ENCODE data around the gene MTHFSD.

- TF ChIP-seq SMC3 (IDR thresholded peaks at IDR 0.05; ENCODE audit: borderline replicate concordance, low read length), result no peak
- TF ChIP-seq TCF7 (IDR thresholded peaks at IDR 0.05; ENCODE audit: borderline replicate concordance), result no peak
- TF ChIP-seq EP300 (IDR thresholded peaks at IDR 0.05; ENCODE audit: borderline replicate concordance in 1 of 2, control insufficient read depth in 1 of 2, low read depth in 2 of 2, low read length in 2 of 2), result no peak
- TF ChIP-seq, protein P1, sequence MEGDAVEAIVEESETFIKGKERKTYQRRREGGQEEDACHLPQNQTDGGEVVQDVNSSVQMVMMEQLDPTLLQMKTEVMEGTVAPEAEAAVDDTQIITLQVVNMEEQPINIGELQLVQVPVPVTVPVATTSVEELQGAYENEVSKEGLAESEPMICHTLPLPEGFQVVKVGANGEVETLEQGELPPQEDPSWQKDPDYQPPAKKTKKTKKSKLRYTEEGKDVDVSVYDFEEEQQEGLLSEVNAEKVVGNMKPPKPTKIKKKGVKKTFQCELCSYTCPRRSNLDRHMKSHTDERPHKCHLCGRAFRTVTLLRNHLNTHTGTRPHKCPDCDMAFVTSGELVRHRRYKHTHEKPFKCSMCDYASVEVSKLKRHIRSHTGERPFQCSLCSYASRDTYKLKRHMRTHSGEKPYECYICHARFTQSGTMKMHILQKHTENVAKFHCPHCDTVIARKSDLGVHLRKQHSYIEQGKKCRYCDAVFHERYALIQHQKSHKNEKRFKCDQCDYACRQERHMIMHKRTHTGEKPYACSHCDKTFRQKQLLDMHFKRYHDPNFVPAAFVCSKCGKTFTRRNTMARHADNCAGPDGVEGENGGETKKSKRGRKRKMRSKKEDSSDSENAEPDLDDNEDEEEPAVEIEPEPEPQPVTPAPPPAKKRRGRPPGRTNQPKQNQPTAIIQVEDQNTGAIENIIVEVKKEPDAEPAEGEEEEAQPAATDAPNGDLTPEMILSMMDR (IDR thresholded peaks at IDR 0.05 in 2 of 3, conservative IDR thresholded peaks at IDR 0.05 in 1 of 3; ENCODE audit: control insufficient read depth in 2 of 3, extremely low read depth in 1 of 3, insufficient read depth in 1 of 3, low read depth in 3 of 3, low read length in 3 of 3), result no peak
- TF ChIP-seq SP1 (IDR thresholded peaks at IDR 0.05; ENCODE audit: low read depth, low read length), result no peak
- no peak for TF ChIP-seq CHD4 (IDR thresholded peaks at IDR 0.05)
- no peak for TF ChIP-seq BCL11A (IDR thresholded peaks at IDR 0.05; ENCODE audit: low read depth, low read length)
These were observed 21.2 kb downstream of the MTHFSD start for GRCh38 chr16:86533767-86534351.

Measured in GM12878 (cell line).